HEK293 (cell line): ENCODE results near the gene DOCK8.

Experiments used
- BCL11A ChIP-seq: fragments of 450-650 bp; formaldehyde crosslinking; IDR thresholded peaks from 2 replicates; pipeline ENCODE4 v1.5.1; 2016; ENCODE audit warnings: low read depth, missing biosample characterization, missing genetic modification characterization
- CTCF ChIP-seq: fragments of 450-650 bp; formaldehyde crosslinking; IDR thresholded peaks from 2 replicates; pipeline ENCODE4 v1.5.1; 2016; ENCODE audit warnings: missing biosample characterization, missing genetic modification characterization
- PRDM1 ChIP-seq: fragments of 450-650 bp; formaldehyde crosslinking; IDR thresholded peaks from 2 replicates; pipeline ENCODE4; 2016; ENCODE audit warnings: missing biosample characterization, missing genetic modification characterization
- REST ChIP-seq: fragments of 450-650 bp; formaldehyde crosslinking; IDR thresholded peaks from 2 replicates; pipeline ENCODE4 v1.5.1; 2016; ENCODE audit warnings: missing biosample characterization, missing genetic modification characterization
- ZBTB11 ChIP-seq: fragments of 450-650 bp; formaldehyde crosslinking; conservative IDR thresholded peaks from 2 replicates; pipeline ENCODE4 v1.5.1; 2016; ENCODE audit warnings: low read depth, missing biosample characterization, missing genetic modification characterization
- ZBTB8A ChIP-seq: fragments of 450-650 bp; formaldehyde crosslinking; IDR thresholded peaks from 2 replicates; pipeline ENCODE4 v1.5.1; 2016; ENCODE audit warnings: missing biosample characterization, missing genetic modification characterization
- ZNF132 ChIP-seq: fragments of 450-650 bp; formaldehyde crosslinking; IDR thresholded peaks from 2 replicates; pipeline ENCODE4 v1.5.1; 2017; ENCODE audit warnings: missing biosample characterization, missing genetic modification characterization, borderline replicate concordance
- ZNF292 ChIP-seq: fragments of 450-650 bp; formaldehyde crosslinking; IDR thresholded peaks from 2 replicates; pipeline ENCODE4 v1.5.1; 2016; ENCODE audit warnings: low read depth, missing biosample characterization, missing genetic modification characterization, borderline replicate concordance
- ZNF404 ChIP-seq: fragments of 450-650 bp; formaldehyde crosslinking; IDR thresholded peaks from 2 replicates; pipeline ENCODE4 v1.5.1; 2017; ENCODE audit warnings: missing biosample characterization, missing genetic modification characterization
- ZNF449 ChIP-seq: fragments of 450-650 bp; formaldehyde crosslinking; IDR thresholded peaks from 2 replicates; pipeline ENCODE4 v1.5.1; 2017; ENCODE audit warnings: missing biosample characterization, mild to moderate bottlenecking, missing genetic modification characterization, moderate library complexity
- ZNF529 ChIP-seq: fragments of 450-650 bp; formaldehyde crosslinking; IDR thresholded peaks from 2 replicates; pipeline ENCODE4 v1.5.1; 2017; ENCODE audit warnings: missing genetic modification characterization, missing biosample characterization; ENCODE audit not compliant: insufficient replicate concordance
- ZNF658 ChIP-seq: fragments of 450-650 bp; formaldehyde crosslinking; IDR thresholded peaks from 2 replicates; pipeline ENCODE4; 2016; ENCODE audit warnings: missing biosample characterization, missing genetic modification characterization
- ZNF768 ChIP-seq: fragments of 450-650 bp; formaldehyde crosslinking; IDR thresholded peaks from 2 replicates; pipeline ENCODE4 v1.5.1; 2018; ENCODE audit warnings: missing biosample characterization, mild to moderate bottlenecking, missing genetic modification characterization
- ZNF776 ChIP-seq: fragments of 450-650 bp; formaldehyde crosslinking; IDR thresholded peaks from 2 replicates; pipeline ENCODE4 v1.5.0; 2017; ENCODE audit warnings: missing biosample characterization, missing genetic modification characterization, borderline replicate concordance
- ZNF830 ChIP-seq: fragments of 450-650 bp; IDR thresholded peaks from 2 replicates; pipeline ENCODE4 v1.5.0; 2018; ENCODE audit warnings: missing biosample characterization, missing genetic modification characterization, low read depth, mild to moderate bottlenecking, moderate library complexity
- TF ChIP-seq, protein P1 (sequence below): fragments of 450-650 bp; formaldehyde crosslinking; optimal IDR thresholded peaks from 2 replicates; pipeline ENCODE3; 2016; ENCODE audit warnings: missing biosample characterization, mild to moderate bottlenecking, missing genetic modification characterization
- TF ChIP-seq, protein P2 (sequence below): fragments of 450-650 bp; formaldehyde crosslinking; IDR thresholded peaks from 2 replicates; pipeline ENCODE4 v1.5.1; 2016; ENCODE audit warnings: missing biosample characterization, missing genetic modification characterization
- TF ChIP-seq, protein P3 (sequence below): fragments of 450-650 bp; formaldehyde crosslinking; IDR thresholded peaks from 2 replicates; pipeline ENCODE4 v1.5.1; 2017; ENCODE audit warnings: missing biosample characterization, missing genetic modification characterization
- TF ChIP-seq, protein P4 (sequence below): fragments of 450-650 bp; formaldehyde crosslinking; IDR thresholded peaks from 2 replicates; pipeline ENCODE4 v1.5.1; 2016; ENCODE audit warnings: missing biosample characterization, missing genetic modification characterization, low read depth

DOCK8 gene

GRCh38 chr9:469672-470551 lies 255.2 kb downstream of the DOCK8 start (continued):
- TF ChIP-seq ZNF658 = no peak
- no peak for TF ChIP-seq ZNF449 (tag by site-specific recombination)
- TF ChIP-seq ZNF768 (tag by site-specific recombination) = no peak
- peak; percentile 92 for TF ChIP-seq ZBTB8A
- no peak for TF ChIP-seq BCL11A (tag by site-specific recombination)
- TF ChIP-seq ZNF132 (tag by site-specific recombination) = no peak
- no peak for TF ChIP-seq ZNF529 (tag by site-specific recombination)
- TF ChIP-seq ZNF830 (tag by site-specific recombination) = no peak
- TF ChIP-seq ZBTB11 (tag by site-specific recombination) = 0 out of 2 replicates have a peak, but pooled peaks have one; percentile 15
- TF ChIP-seq, protein P1, sequence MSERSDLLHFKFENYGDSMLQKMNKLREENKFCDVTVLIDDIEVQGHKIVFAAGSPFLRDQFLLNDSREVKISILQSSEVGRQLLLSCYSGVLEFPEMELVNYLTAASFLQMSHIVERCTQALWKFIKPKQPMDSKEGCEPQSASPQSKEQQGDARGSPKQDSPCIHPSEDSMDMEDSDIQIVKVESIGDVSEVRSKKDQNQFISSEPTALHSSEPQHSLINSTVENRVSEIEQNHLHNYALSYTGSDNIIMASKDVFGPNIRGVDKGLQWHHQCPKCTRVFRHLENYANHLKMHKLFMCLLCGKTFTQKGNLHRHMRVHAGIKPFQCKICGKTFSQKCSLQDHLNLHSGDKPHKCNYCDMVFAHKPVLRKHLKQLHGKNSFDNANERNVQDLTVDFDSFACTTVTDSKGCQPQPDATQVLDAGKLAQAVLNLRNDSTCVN = peak; percentile 27
- TF ChIP-seq CTCF (tag by site-specific recombination) = no peak
- TF ChIP-seq, protein P2, sequence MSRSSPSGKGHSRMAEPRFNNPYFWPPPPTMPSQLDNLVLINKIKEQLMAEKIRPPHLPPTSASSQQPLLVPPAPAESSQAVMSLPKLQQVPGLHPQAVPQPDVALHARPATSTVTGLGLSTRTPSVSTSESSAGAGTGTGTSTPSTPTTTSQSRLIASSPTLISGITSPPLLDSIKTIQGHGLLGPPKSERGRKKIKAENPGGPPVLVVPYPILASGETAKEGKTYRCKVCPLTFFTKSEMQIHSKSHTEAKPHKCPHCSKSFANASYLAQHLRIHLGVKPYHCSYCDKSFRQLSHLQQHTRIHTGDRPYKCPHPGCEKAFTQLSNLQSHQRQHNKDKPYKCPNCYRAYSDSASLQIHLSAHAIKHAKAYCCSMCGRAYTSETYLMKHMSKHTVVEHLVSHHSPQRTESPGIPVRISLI (tag by site-specific recombination) = no peak
- TF ChIP-seq, protein P3, sequence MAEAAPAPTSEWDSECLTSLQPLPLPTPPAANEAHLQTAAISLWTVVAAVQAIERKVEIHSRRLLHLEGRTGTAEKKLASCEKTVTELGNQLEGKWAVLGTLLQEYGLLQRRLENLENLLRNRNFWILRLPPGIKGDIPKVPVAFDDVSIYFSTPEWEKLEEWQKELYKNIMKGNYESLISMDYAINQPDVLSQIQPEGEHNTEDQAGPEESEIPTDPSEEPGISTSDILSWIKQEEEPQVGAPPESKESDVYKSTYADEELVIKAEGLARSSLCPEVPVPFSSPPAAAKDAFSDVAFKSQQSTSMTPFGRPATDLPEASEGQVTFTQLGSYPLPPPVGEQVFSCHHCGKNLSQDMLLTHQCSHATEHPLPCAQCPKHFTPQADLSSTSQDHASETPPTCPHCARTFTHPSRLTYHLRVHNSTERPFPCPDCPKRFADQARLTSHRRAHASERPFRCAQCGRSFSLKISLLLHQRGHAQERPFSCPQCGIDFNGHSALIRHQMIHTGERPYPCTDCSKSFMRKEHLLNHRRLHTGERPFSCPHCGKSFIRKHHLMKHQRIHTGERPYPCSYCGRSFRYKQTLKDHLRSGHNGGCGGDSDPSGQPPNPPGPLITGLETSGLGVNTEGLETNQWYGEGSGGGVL (tag by site-specific recombination) = no peak
- no peak for TF ChIP-seq ZNF404 (tag by site-specific recombination)
- no peak for TF ChIP-seq ZNF292 (tag by site-specific recombination)
- peak; percentile 75; the same call in 1 of the 2 replicates for TF ChIP-seq PRDM1 (tag by site-specific recombination)
- no peak for TF ChIP-seq REST
- TF ChIP-seq, protein P4, sequence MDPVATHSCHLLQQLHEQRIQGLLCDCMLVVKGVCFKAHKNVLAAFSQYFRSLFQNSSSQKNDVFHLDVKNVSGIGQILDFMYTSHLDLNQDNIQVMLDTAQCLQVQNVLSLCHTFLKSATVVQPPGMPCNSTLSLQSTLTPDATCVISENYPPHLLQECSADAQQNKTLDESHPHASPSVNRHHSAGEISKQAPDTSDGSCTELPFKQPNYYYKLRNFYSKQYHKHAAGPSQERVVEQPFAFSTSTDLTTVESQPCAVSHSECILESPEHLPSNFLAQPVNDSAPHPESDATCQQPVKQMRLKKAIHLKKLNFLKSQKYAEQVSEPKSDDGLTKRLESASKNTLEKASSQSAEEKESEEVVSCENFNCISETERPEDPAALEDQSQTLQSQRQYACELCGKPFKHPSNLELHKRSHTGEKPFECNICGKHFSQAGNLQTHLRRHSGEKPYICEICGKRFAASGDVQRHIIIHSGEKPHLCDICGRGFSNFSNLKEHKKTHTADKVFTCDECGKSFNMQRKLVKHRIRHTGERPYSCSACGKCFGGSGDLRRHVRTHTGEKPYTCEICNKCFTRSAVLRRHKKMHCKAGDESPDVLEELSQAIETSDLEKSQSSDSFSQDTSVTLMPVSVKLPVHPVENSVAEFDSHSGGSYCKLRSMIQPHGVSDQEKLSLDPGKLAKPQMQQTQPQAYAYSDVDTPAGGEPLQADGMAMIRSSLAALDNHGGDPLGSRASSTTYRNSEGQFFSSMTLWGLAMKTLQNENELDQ (tag by site-specific recombination) = no peak
- no peak for TF ChIP-seq ZNF776 (tag by site-specific recombination)
